Measurements from ENCODE around the gene ZNF385C. TPM values are rescaled to one million over a fixed set of nuclear protein-coding genes. Genes with fewer than 3 reads are reported as not detected.
A peak's percentile ranks its signal among the peaks of the same experiment; 100 is the strongest.

Gene ZNF385C
- total RNA-seq, 1 experiment from 2014 or later = not detected

- Histone ChIP-seq H3K4me1 (ENCODE audit: low read length) (no peaks in the 10 kb centered on the region), H3K27me3 (ENCODE audit: low read length) (no peaks in the 10 kb centered on the region), H3K9me2 (replicated peaks; ENCODE audit: insufficient read depth, low read length) (no peaks in the 10 kb centered on the region), H3K79me2 (ENCODE audit: low read length) (no peaks in the 10 kb centered on the region), H3K36me3 (ENCODE audit: insufficient read depth, low read length) (no peaks in the 10 kb centered on the region), H4K20me1 (ENCODE audit: insufficient read depth, low read depth, low read length) (no peaks in the 10 kb centered on the region), H3K4me3 (ENCODE audit: low read length) (no peak overlapping the region), H3K9me3 (ENCODE audit: low read length) (no peaks in the 10 kb centered on the region), H3K4me2 (ENCODE audit: low read depth, low read length, poor library complexity, severe bottlenecking) (no peak overlapping the region), H3K9ac (ENCODE audit: low read length) (no peak overlapping the region), H3K27ac (ENCODE audit: low read length) (no peak overlapping the region), H2AFZ (ENCODE audit: low read length) (no peak overlapping the region)
- DNase-seq = no peak
These were observed 50.9 kb downstream of the ZNF385C start for GRCh38 chr17:42047343-42047742.

GRCh38 chr17:42045719-42046118, 52.6 kb downstream of the ZNF385C start:
- Histone ChIP-seq H3K27me3 (ENCODE audit: low read length) (no peaks in the 10 kb centered on the region), H3K4me3 (ENCODE audit: low read length) (no peak overlapping the region), H3K4me1 (ENCODE audit: low read length) (no peaks in the 10 kb centered on the region), H3K9me2 (replicated peaks; ENCODE audit: insufficient read depth, low read length) (no peaks in the 10 kb centered on the region), H3K4me2 (ENCODE audit: low read depth, low read length, poor library complexity, severe bottlenecking) (no peak overlapping the region), H3K79me2 (ENCODE audit: low read length) (no peaks in the 10 kb centered on the region), H3K9me3 (ENCODE audit: low read length) (no peaks in the 10 kb centered on the region), H3K36me3 (ENCODE audit: insufficient read depth, low read length) (no peaks in the 10 kb centered on the region), H4K20me1 (ENCODE audit: insufficient read depth, low read depth, low read length) (no peaks in the 10 kb centered on the region), H2AFZ (ENCODE audit: low read length) (no peak overlapping the region), H3K27ac (ENCODE audit: low read length) (no peak overlapping the region), H3K9ac (ENCODE audit: low read length) (no peak overlapping the region)
- no peak for DNase-seq

GRCh38 chr17:42042598-42043319, 55.5 kb downstream of the ZNF385C start:
- no peaks in the 10 kb centered on the region for H3K9me3 ChIP-seq (ENCODE audit: low read length)
- H3K27ac ChIP-seq (ENCODE audit: low read length) = no peak overlapping the region
- no peak overlapping the region for H3K9ac ChIP-seq (ENCODE audit: low read length)
- no peaks in the 10 kb centered on the region for H3K27me3 ChIP-seq (ENCODE audit: low read length)
- H3K4me2 ChIP-seq (ENCODE audit: low read depth, low read length, poor library complexity, severe bottlenecking) = no peak overlapping the region
- no peaks in the 10 kb centered on the region for H3K79me2 ChIP-seq (ENCODE audit: low read length)
- H3K9me2 ChIP-seq (replicated peaks; ENCODE audit: insufficient read depth, low read length) = no peaks in the 10 kb centered on the region
- no peak for DNase-seq
- no peaks in the 10 kb centered on the region for H4K20me1 ChIP-seq (ENCODE audit: insufficient read depth, low read depth, low read length)
- no peak overlapping the region for H3K4me3 ChIP-seq (ENCODE audit: low read length)
- H3K36me3 ChIP-seq (ENCODE audit: insufficient read depth, low read length) = no peaks in the 10 kb centered on the region
- H2AFZ ChIP-seq (ENCODE audit: low read length) = no peak overlapping the region
- no peaks in the 10 kb centered on the region for H3K4me1 ChIP-seq (ENCODE audit: low read length)

- Histone ChIP-seq H3K9ac (ENCODE audit: low read length) (no peak overlapping the region), H3K27ac (ENCODE audit: low read length) (no peak overlapping the region), H3K4me2 (ENCODE audit: low read depth, low read length, poor library complexity, severe bottlenecking) (no peak overlapping the region), H3K79me2 (ENCODE audit: low read length) (no peaks in the 10 kb centered on the region), H3K4me3 (ENCODE audit: low read length) (no peak overlapping the region), H4K20me1 (ENCODE audit: insufficient read depth, low read depth, low read length) (no peaks in the 10 kb centered on the region), H3K9me2 (replicated peaks; ENCODE audit: insufficient read depth, low read length) (no peaks in the 10 kb centered on the region), H3K27me3 (ENCODE audit: low read length) (no peaks in the 10 kb centered on the region), H3K36me3 (ENCODE audit: insufficient read depth, low read length) (no peaks in the 10 kb centered on the region), H3K9me3 (ENCODE audit: low read length) (no peaks in the 10 kb centered on the region), H3K4me1 (ENCODE audit: low read length) (no peaks in the 10 kb centered on the region), H2AFZ (ENCODE audit: low read length) (no peak overlapping the region)
- DNase-seq = no peak
These were observed 56.7 kb downstream of the ZNF385C start for GRCh38 chr17:42041619-42042018.

- Histone ChIP-seq H2AFZ (ENCODE audit: low read length) (no peak overlapping the region), H4K20me1 (ENCODE audit: insufficient read depth, low read depth, low read length) (no peaks in the 10 kb centered on the region), H3K36me3 (ENCODE audit: insufficient read depth, low read length) (no peaks in the 10 kb centered on the region), H3K9me2 (replicated peaks; ENCODE audit: insufficient read depth, low read length) (no peaks in the 10 kb centered on the region), H3K9me3 (ENCODE audit: low read length) (no peaks in the 10 kb centered on the region), H3K4me2 (ENCODE audit: low read depth, low read length, poor library complexity, severe bottlenecking) (no peak overlapping the region), H3K4me3 (ENCODE audit: low read length) (no peak overlapping the region), H3K27ac (ENCODE audit: low read length) (no peak overlapping the region), H3K4me1 (ENCODE audit: low read length) (no peaks in the 10 kb centered on the region), H3K79me2 (ENCODE audit: low read length) (no peaks in the 10 kb centered on the region), H3K9ac (ENCODE audit: low read length) (no peak overlapping the region), H3K27me3 (ENCODE audit: low read length) (no peaks in the 10 kb centered on the region)
- no peak for DNase-seq
These were observed 57.5 kb downstream of the ZNF385C start for GRCh38 chr17:42040818-42041217.

- no peaks in the 10 kb centered on the region for H3K27me3 ChIP-seq (ENCODE audit: low read length)
- H3K4me3 ChIP-seq (ENCODE audit: low read length) = no peak overlapping the region
- H3K9ac ChIP-seq (ENCODE audit: low read length) = no peak overlapping the region
- H3K36me3 ChIP-seq (ENCODE audit: insufficient read depth, low read length) = no peaks in the 10 kb centered on the region
- no peaks in the 10 kb centered on the region for H3K9me3 ChIP-seq (ENCODE audit: low read length)
- DNase-seq = no peak
- no peaks in the 10 kb centered on the region for H3K9me2 ChIP-seq (replicated peaks; ENCODE audit: insufficient read depth, low read length)
- no peak overlapping the region for H3K4me2 ChIP-seq (ENCODE audit: low read depth, low read length, poor library complexity, severe bottlenecking)
- no peaks in the 10 kb centered on the region for H4K20me1 ChIP-seq (ENCODE audit: insufficient read depth, low read depth, low read length)
- H3K27ac ChIP-seq (ENCODE audit: low read length) = no peak overlapping the region
- no peaks in the 10 kb centered on the region for H3K79me2 ChIP-seq (ENCODE audit: low read length)
- no peaks in the 10 kb centered on the region for H3K4me1 ChIP-seq (ENCODE audit: low read length)
- no peak overlapping the region for H2AFZ ChIP-seq (ENCODE audit: low read length)
These were observed 58.2 kb downstream of the ZNF385C start for GRCh38 chr17:42039794-42040763.

- H3K4me2 ChIP-seq (ENCODE audit: low read depth, low read length, poor library complexity, severe bottlenecking) = no peak overlapping the region
- H2AFZ ChIP-seq (ENCODE audit: low read length) = 0 out of 2 replicates have a peak overlapping the region, but pooled peaks have one; percentile 28
- no peak for DNase-seq
These were observed 59.9 kb downstream of the ZNF385C start for GRCh38 chr17:42038221-42038973.

GRCh38 chr17:42034059-42034458, 64.2 kb downstream of the ZNF385C start:
- Histone ChIP-seq H3K27me3 (ENCODE audit: low read length) (no peaks in the 10 kb centered on the region), H3K9me3 (ENCODE audit: low read length) (no peaks in the 10 kb centered on the region), H3K27ac (ENCODE audit: low read length) (no peak overlapping the region), H3K4me2 (ENCODE audit: low read depth, low read length, poor library complexity, severe bottlenecking) (no peak overlapping the region), H3K36me3 (ENCODE audit: insufficient read depth, low read length) (no peaks in the 10 kb centered on the region), H3K9ac (ENCODE audit: low read length) (no peak overlapping the region), H4K20me1 (ENCODE audit: insufficient read depth, low read depth, low read length) (no peaks in the 10 kb centered on the region), H3K9me2 (replicated peaks; ENCODE audit: insufficient read depth, low read length) (no peaks in the 10 kb centered on the region), H2AFZ (ENCODE audit: low read length) (no peak overlapping the region), H3K79me2 (ENCODE audit: low read length) (no peaks in the 10 kb centered on the region), H3K4me1 (ENCODE audit: low read length) (no peaks in the 10 kb centered on the region), H3K4me3 (ENCODE audit: low read length) (no peak overlapping the region)
- no peak for DNase-seq

More at GRCh38 chr17:42038221-42038973, 59.9 kb downstream of the ZNF385C start:
- Histone ChIP-seq H3K9ac (ENCODE audit: low read length) (no peak overlapping the region), H3K9me2 (replicated peaks; ENCODE audit: insufficient read depth, low read length) (no peaks in the 10 kb centered on the region), H4K20me1 (ENCODE audit: insufficient read depth, low read depth, low read length) (no peaks in the 10 kb centered on the region), H3K27me3 (ENCODE audit: low read length) (no peaks in the 10 kb centered on the region), H3K79me2 (ENCODE audit: low read length) (no peaks in the 10 kb centered on the region), H3K36me3 (ENCODE audit: insufficient read depth, low read length) (no peaks in the 10 kb centered on the region), H3K4me1 (ENCODE audit: low read length) (no peaks in the 10 kb centered on the region), H3K4me3 (ENCODE audit: low read length) (no peak overlapping the region), H3K27ac (ENCODE audit: low read length) (no peak overlapping the region), H3K9me3 (ENCODE audit: low read length) (no peaks in the 10 kb centered on the region)

Measured in Karpas-422 (cell line).